K562 (cell line): Measurements from ENCODE around the gene EIF4E1B. TPM values are rescaled to one million over a fixed set of nuclear protein-coding genes. Genes with fewer than 3 reads are reported as not detected.

Source experiments
- ATAC-seq: fragments of 200-7000 bp; cut with Tn5 transposase; 3 replicates; pipeline ENCODE4 v1.9.1; 2020; ENCODE audit warnings: moderate library complexity
- BruUV-seq: library from RNA; stranded (reverse); fragments of 400-500 nt; replicated peaks from 2 replicates; lab custom pipeline; 2021; lab: Mats Ljungman, UMichigan
- CTCF ChIA-PET: fragments of 300-600 bp; formaldehyde crosslinking; extraction: SDS; loops from one replicate; lab custom pipeline; 2021; ENCODE audit warnings: low intra/inter-chr PET ratio; lab: Yijun Ruan, JAX
- POLR2A ChIA-PET: fragments of 300-600, 350-650 bp; sonication (Branson Sonifier 250); formaldehyde crosslinking; extraction: SDS; loops from one replicate; lab custom pipeline; 2021; ENCODE audit warnings: antibody characterized with exemption, inconsistent platforms; lab: Yijun Ruan, JAX
- DNase-seq, 4 experiments: peaks; one replicate each; pipeline versions ENCODE4 v3.0.0 to v3.0.0-alpha.2; 2011 to 2018; ENCODE audit warnings: low spot score in 3 of 4, mixed read lengths in 3 of 4; ENCODE audit errors: extremely low read depth in 1 of 4
- FAIRE-seq: peaks from 2 replicates; lab custom pipeline; 2011; peaks lifted over from hg19 to GRCh38; lab: Jason Lieb, UNC
- H2AFZ ChIP-seq: 2 replicates; pipeline ENCODE4 v1.6.0; 2011; ENCODE audit warnings: low read depth, low read length, control low read depth, inconsistent platforms
- H3K27ac ChIP-seq: fragments of 200-600 bp; 3 replicates; pipeline ENCODE4 v1.8.0; 2011; ENCODE audit warnings: low read depth, mild to moderate bottlenecking, control low read depth, inconsistent platforms, low read length, moderate library complexity, mixed read lengths; ENCODE audit errors: extremely low read depth
- H3K27me3 ChIP-seq, 2 experiments: fragments of 300-600 bp in 1 of 2; 2 replicates in 1 of 2; 3 replicates in 1 of 2; pipeline versions ENCODE4 v1.6.0 to v1.8.0; 2011; ENCODE audit warnings: inconsistent platforms in 2 of 2, low read length in 2 of 2, mild to moderate bottlenecking in 1 of 2, mixed read lengths in 1 of 2, moderate library complexity in 1 of 2; ENCODE audit not compliant: control insufficient read depth in 2 of 2, insufficient read depth in 2 of 2
- H3K36me3 ChIP-seq: fragments of 300-600 bp; 3 replicates; pipeline ENCODE4 v1.8.0; 2011; ENCODE audit warnings: mild to moderate bottlenecking, low read length, inconsistent platforms; ENCODE audit not compliant: control insufficient read depth, insufficient read depth
- H3K4me1 ChIP-seq, 2 experiments: fragments of 200-600 bp in 1 of 2; replicated peaks in 1 of 2; 2 replicates in 1 of 2; 3 replicates in 1 of 2; pipeline versions ENCODE4 v1.5.1 to v1.8.0; 2011; ENCODE audit warnings: inconsistent platforms in 2 of 2, low read length in 2 of 2, mild to moderate bottlenecking in 1 of 2, mixed read lengths in 1 of 2, moderate library complexity in 1 of 2; ENCODE audit not compliant: control insufficient read depth in 2 of 2, insufficient read depth in 2 of 2
- H3K4me2 ChIP-seq: 2 replicates; pipeline ENCODE4 v1.6.1; 2011; ENCODE audit warnings: low read length, control low read depth, inconsistent platforms, mixed read lengths; ENCODE audit not compliant: insufficient read depth
- H3K4me3 ChIP-seq: fragments of 200-600 bp; sonication (generic), shearing (Covaris generic); 2 replicates; pipeline ENCODE4 v1.5.1; 2016; ENCODE audit warnings: control low read depth, inconsistent platforms
- H3K79me2 ChIP-seq: fragments of 200-600 bp; 3 replicates; pipeline ENCODE4 v1.8.0; 2011; ENCODE audit warnings: low read length, inconsistent platforms; ENCODE audit not compliant: control insufficient read depth, insufficient read depth
- H3K9ac ChIP-seq, 2 experiments: 2 replicates each; pipeline versions ENCODE4 v1.6.0 to v1.6.1; 2011; ENCODE audit warnings: low read depth in 2 of 2, low read length in 2 of 2, control low read depth in 1 of 2, inconsistent platforms in 1 of 2, mild to moderate bottlenecking in 1 of 2, mixed read lengths in 1 of 2; ENCODE audit not compliant: insufficient read depth in 1 of 2
- H3K9me1 ChIP-seq: one replicate; pipeline ENCODE4 v1.6.0; 2011; ENCODE audit warnings: inconsistent platforms, mild to moderate bottlenecking, low read length, moderate library complexity; ENCODE audit not compliant: control insufficient read depth, insufficient read depth
- H3K9me3 ChIP-seq: replicated peaks from 2 replicates; pipeline ENCODE4 v1.5.1; 2011; ENCODE audit warnings: low read depth, low read length, inconsistent platforms; ENCODE audit not compliant: control insufficient read depth, insufficient read depth
- H4K20me1 ChIP-seq: replicated peaks from 2 replicates; pipeline ENCODE4 v1.6.1; 2011; ENCODE audit warnings: low read length, inconsistent platforms, mixed read lengths; ENCODE audit not compliant: control insufficient read depth, insufficient read depth
- FOSL1 ChIP-seq: fragments of 200-800 bp; sonication (Bioruptor generic); conservative IDR thresholded peaks from 2 replicates; pipeline ENCODE4 v1.6.1; 2016; ENCODE audit warnings: missing genetic modification characterization, missing compliant biosample characterization
- HNRNPH1 ChIP-seq: fragments of 200-400 bp; formaldehyde crosslinking; optimal IDR thresholded peaks from 2 replicates; pipeline ENCODE3; 2017; ENCODE audit warnings: low read depth, mild to moderate bottlenecking, low read length, moderate library complexity
- JUND ChIP-seq, 2 experiments: IDR thresholded peaks; 2 replicates in 1 of 2; 3 replicates in 1 of 2; pipeline ENCODE4 v1.6.1; 2011; ENCODE audit warnings: borderline replicate concordance in 2 of 2, low read depth in 2 of 2, low read length in 2 of 2, improper control_type of control experiment in 1 of 2, missing biosample characterization in 1 of 2, missing genetic modification characterization in 1 of 2, missing genetic modification reagents in 1 of 2
- MEF2A ChIP-seq: IDR thresholded peaks from 2 replicates; pipeline ENCODE4 v1.6.1; 2011; ENCODE audit warnings: low read depth, mild to moderate bottlenecking, low read length, moderate library complexity; ENCODE audit not compliant: control insufficient read depth
- RBBP5 ChIP-seq: fragments of 200-600 bp; sonication (generic); IDR thresholded peaks from 2 replicates; pipeline ENCODE4 v1.6.1; 2012; ENCODE audit warnings: borderline replicate concordance, mild to moderate bottlenecking, low read length, control low read depth, inconsistent platforms; ENCODE audit not compliant: insufficient read depth, poor library complexity, severe bottlenecking
- SMAD4 ChIP-seq: fragments of 250-450 bp; sonication (Bioruptor Pico); conservative IDR thresholded peaks from 2 replicates; pipeline ENCODE4 v1.8.0; 2021; ENCODE audit warnings: inconsistent platforms, mild to moderate bottlenecking, moderate library complexity
- TGIF2 ChIP-seq: sonication (generic); formaldehyde crosslinking; IDR thresholded peaks from 2 replicates; pipeline ENCODE4 v1.8.1; 2022; ENCODE audit warnings: mild to moderate bottlenecking, missing genetic modification reagents, moderate library complexity
- UBTF ChIP-seq, 2 experiments: IDR thresholded peaks; 2 replicates each; pipeline ENCODE4 v1.6.1; 2012; ENCODE audit warnings: improper control_type of control experiment in 2 of 2, low read depth in 2 of 2, low read length in 2 of 2, borderline replicate concordance in 1 of 2
- ZNF23 ChIP-seq: fragments of 250-450 bp; sonication (Bioruptor Pico); IDR thresholded peaks from 2 replicates; pipeline ENCODE4 v1.4.0; 2020; ENCODE audit warnings: mild to moderate bottlenecking
- ZNF384 ChIP-seq: IDR thresholded peaks from 2 replicates; pipeline ENCODE4 v1.6.1; 2012; ENCODE audit warnings: low read depth, low read length, improper control_type of control experiment
- ZNF785 ChIP-seq: fragments of 250-450 bp; sonication (Bioruptor Pico); IDR thresholded peaks from 2 replicates; pipeline ENCODE4 v1.4.0; 2020; ENCODE audit warnings: mild to moderate bottlenecking
- WGBS: fragments of 100-300 bp; shearing (Covaris generic); methylation state at CpG from one replicate; pipeline ENCODE4 v1.1.6; 2016; ENCODE audit warnings: low coverage, mixed read lengths; ENCODE audit not compliant: insufficient coverage; ENCODE audit errors: missing lambda C conversion rate; 5-methylcytosine and 5-hydroxymethylcytosine counted together
- in situ Hi-C: fragments of 300-500 bp; cut with MboI; formaldehyde crosslinking; loops from 4 replicates; pipeline ENCODE4 v1.15.0; 2018; ENCODE audit warnings: inconsistent platforms, mixed read lengths
- intact Hi-C: fragments of 100-400 bp; cut with micrococcal nuclease; formaldehyde crosslinking; loops from 2 replicates; pipeline ENCODE4 v1.14.2; 2022
- polyA plus RNA-seq, 8 experiments: library from polyadenylated mRNA; depleted of rRNA in 4 of 8; stranded (reverse) in 5 of 8; unstranded in 3 of 8; fragments of >200 nt; fragmentation: Nextera tagmentation in 2 of 8; fragmentation: Illumina TruSeq in 1 of 8; extraction: Ambion mirVana in 2 of 8; extraction: Trizol in 1 of 8; gene quantifications; 2 replicates each; pipeline versions ENCODE4 v1.2.1 to v1.2.3, GENCODE V29; 2011 to 2014; ENCODE audit warnings: inconsistent platforms in 1 of 8, missing spikeins in 1 of 8
- total RNA-seq, 7 experiments: library from RNA; depleted of rRNA in 6 of 7; stranded (reverse); fragments of >200 nt in 6 of 7; fragmentation: Illumina TruSeq in 2 of 7; extraction: Trizol in 2 of 7; gene quantifications; 2 replicates each; pipeline versions ENCODE4 v1.2.1 to v1.2.3, GENCODE V29; 2011 to 2021; ENCODE audit warnings: low replicate concordance in 1 of 7

The EIF4E1B gene
- total and polyA plus RNA-seq, 9 of the 15 experiments (the other 6 are each of a cell fraction or from before 2014, with no cell fraction given): not detected

GRCh38 chr5:176632745-176633144 is 2.3 kb downstream of the EIF4E1B start:
- peaks cover 0 to 20% of the 10 kb centered on the region in 2 experiments; a peak in 3 of 5 replicates for H3K4me1 ChIP-seq
- H4K20me1 ChIP-seq: peaks cover 6% of the 10 kb centered on the region; the same call in 1 of the 2 replicates
- H3K9me3 ChIP-seq: no peaks in the 10 kb centered on the region
- ATAC-seq: no peak
- no peak overlapping the region for H3K4me3 ChIP-seq
- H3K27ac ChIP-seq: no peak overlapping the region
- no peaks in the 10 kb centered on the region for H3K79me2 ChIP-seq
- DNase-seq: no peak
- H3K9me1 ChIP-seq: no peaks in the 10 kb centered on the region
- FAIRE-seq: no peak
- H3K9ac ChIP-seq: no peak overlapping the region
- intact Hi-C loops: no loop called here
- POLR2A ChIA-PET: no interaction called here
- in situ Hi-C loops: no loop called here
- BruUV-seq: no TSS peak
- no peak overlapping the region for H3K4me2 ChIP-seq
- no peak for TF ChIP-seq ZNF785
- no peak for TF ChIP-seq SMAD4
- TF ChIP-seq FOSL1 (tag): no peak
- no peak for TF ChIP-seq ZNF23
- TF ChIP-seq HNRNPH1: no peak
- TF ChIP-seq TGIF2 (CRISPR knock-in tag): no peak
- TF ChIP-seq UBTF (IDR thresholded peaks at IDR 0.05; ENCODE audit: borderline replicate concordance in 1 of 2, low read depth in 2 of 2, low read length in 2 of 2): no peak
- TF ChIP-seq MEF2A: no peak
- no peak for TF ChIP-seq ZNF384
- no peak for TF ChIP-seq JUND (IDR thresholded peaks at IDR 0.05; ENCODE audit: borderline replicate concordance, low read depth, low read length)
- TF ChIP-seq JUND (tag; IDR thresholded peaks at IDR 0.05; ENCODE audit: borderline replicate concordance, low read depth, low read length): no peak
- no peak for TF ChIP-seq RBBP5
- TF ChIP-seq, all 486 proteins: peak for 0
- H3K27me3 ChIP-seq: peaks cover 46 to 82% of the 10 kb centered on the region in 2 experiments
- no peak overlapping the region for H2AFZ ChIP-seq
- WGBS: 0% methylated on average over 1 of the region's 2 CpGs
- CTCF ChIA-PET: no interaction called here
- no peaks in the 10 kb centered on the region for H3K36me3 ChIP-seq
